Esophagus muscularis mucosa (tissue), 4 donors: ENCODE results near the gene CYP4A11. TPM values are rescaled to one million over a fixed set of nuclear protein-coding genes. Genes with fewer than 3 reads are reported as not detected.
"Not testable (repeated sequence)": the region's sequence is repeated elsewhere in the genome, so short reads cannot be mapped to it uniquely, and the experiment has no call there.

Experiments used
- DNase-seq: peaks from one replicate; pipeline ENCODE4 v3.0.0-alpha.2; 2017; ENCODE audit errors: extremely low spot score
- H3K27ac ChIP-seq, 4 donors: fragments of 200-600 bp; sonication (generic); replicated peaks in 1 of 4; 1 replicate in 3 of 4; 2 replicates in 1 of 4; pipeline ENCODE4 v1.5.1; 2016 to 2019; ENCODE audit warnings: mild to moderate bottlenecking in 1 of 4
- H3K27me3 ChIP-seq, 4 donors: fragments of 200-600 bp; sonication (generic); one replicate each; pipeline versions ENCODE4 v1.5.1 to v1.6.0; 2016 to 2019
- H3K36me3 ChIP-seq, 4 donors: fragments of 200-600 bp; sonication (generic); one replicate each; pipeline ENCODE4 v1.5.1; 2016 to 2019
- H3K4me1 ChIP-seq, 4 donors: fragments of 200-600 bp; sonication (generic); one replicate each; pipeline ENCODE4 v1.5.1; 2016 to 2019
- H3K4me3 ChIP-seq, 4 donors: fragments of 200-600 bp; sonication (generic); 1 replicate in 2 of 4; 2 replicates in 2 of 4; pipeline ENCODE4 v1.5.1; 2016 to 2019; ENCODE audit warnings: mild to moderate bottlenecking in 4 of 4, moderate library complexity in 1 of 4
- H3K9me3 ChIP-seq, 4 donors: fragments of 200-600 bp; sonication (generic); 1 replicate in 3 of 4; 2 replicates in 1 of 4; pipeline ENCODE4 v1.5.1; 2016 to 2019
- EP300 ChIP-seq: sonication (generic); formaldehyde crosslinking; IDR thresholded peaks from one replicate; pipeline ENCODE4 v1.6.1; 2017; ENCODE audit warnings: antibody characterized with exemption
- POLR2A ChIP-seq: fragments of 450-650 bp; IDR thresholded peaks from one replicate; pipeline ENCODE4 v1.6.1; 2017; ENCODE audit warnings: antibody characterized with exemption, moderate library complexity, mild to moderate bottlenecking, low read depth
- POLR2AphosphoS5 ChIP-seq, 2 donors: sonication (generic); formaldehyde crosslinking; IDR thresholded peaks; one replicate each; pipeline ENCODE4 v1.6.1; 2017; ENCODE audit warnings: antibody characterized with exemption in 2 of 2
- WGBS: methylation state at CpG from one replicate; pipeline ENCODE4 v1.1.5; 2018; 5-methylcytosine and 5-hydroxymethylcytosine counted together
- intact Hi-C: fragments of 100-400 bp; cut with DNase I; formaldehyde crosslinking; loops from one replicate; pipeline ENCODE4 v1.15.1; 2023
- total RNA-seq, 4 donors: library from RNA; depleted of rRNA; stranded (reverse); fragments of >200 nt; gene quantifications; one replicate each; pipeline versions ENCODE4 v1.1.0 to v1.2.1, GENCODE V29; 2016
- TF ChIP-seq, protein P1 (sequence below), 3 experiments: fragments of 200-600 bp in 2 of 3; fragments of 450-650 bp in 1 of 3; sonication (generic) in 2 of 3; IDR thresholded peaks; one replicate each; pipeline ENCODE4 v1.5.1; 2017 to 2019; ENCODE audit warnings: antibody characterized with exemption in 3 of 3, mild to moderate bottlenecking in 2 of 3, moderate library complexity in 1 of 3

Gene CYP4A11
- total RNA-seq, 4 donors from 2014 or later = not detected

- no peak overlapping the region for H3K27ac ChIP-seq
- peaks cover 0 to 3% (median 0%) of the 10 kb centered on the region in 4 donors for H3K27me3 ChIP-seq
- H3K36me3 ChIP-seq = no peaks in the 10 kb centered on the region
- WGBS = 77% methylated on average over 2 of the region's 2 CpGs
- peaks cover 0 to 13% (median 0%) of the 10 kb centered on the region in 4 donors for H3K9me3 ChIP-seq
- DNase-seq = no peak
- intact Hi-C loops = no loop called here
- no peak for TF ChIP-seq EP300
- TF ChIP-seq, protein P1, sequence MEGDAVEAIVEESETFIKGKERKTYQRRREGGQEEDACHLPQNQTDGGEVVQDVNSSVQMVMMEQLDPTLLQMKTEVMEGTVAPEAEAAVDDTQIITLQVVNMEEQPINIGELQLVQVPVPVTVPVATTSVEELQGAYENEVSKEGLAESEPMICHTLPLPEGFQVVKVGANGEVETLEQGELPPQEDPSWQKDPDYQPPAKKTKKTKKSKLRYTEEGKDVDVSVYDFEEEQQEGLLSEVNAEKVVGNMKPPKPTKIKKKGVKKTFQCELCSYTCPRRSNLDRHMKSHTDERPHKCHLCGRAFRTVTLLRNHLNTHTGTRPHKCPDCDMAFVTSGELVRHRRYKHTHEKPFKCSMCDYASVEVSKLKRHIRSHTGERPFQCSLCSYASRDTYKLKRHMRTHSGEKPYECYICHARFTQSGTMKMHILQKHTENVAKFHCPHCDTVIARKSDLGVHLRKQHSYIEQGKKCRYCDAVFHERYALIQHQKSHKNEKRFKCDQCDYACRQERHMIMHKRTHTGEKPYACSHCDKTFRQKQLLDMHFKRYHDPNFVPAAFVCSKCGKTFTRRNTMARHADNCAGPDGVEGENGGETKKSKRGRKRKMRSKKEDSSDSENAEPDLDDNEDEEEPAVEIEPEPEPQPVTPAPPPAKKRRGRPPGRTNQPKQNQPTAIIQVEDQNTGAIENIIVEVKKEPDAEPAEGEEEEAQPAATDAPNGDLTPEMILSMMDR (IDR thresholded peaks at IDR 0.05) = no peak
- no peak for TF ChIP-seq POLR2A
- TF ChIP-seq POLR2AphosphoS5 (IDR thresholded peaks at IDR 0.05) = no peak
- no peaks in the 10 kb centered on the region for H3K4me1 ChIP-seq
- H3K4me3 ChIP-seq = no peak overlapping the region
Measured at GRCh38 chr1:46961066-46961758, 19.9 kb upstream of the CYP4A11 start.

DNA sequence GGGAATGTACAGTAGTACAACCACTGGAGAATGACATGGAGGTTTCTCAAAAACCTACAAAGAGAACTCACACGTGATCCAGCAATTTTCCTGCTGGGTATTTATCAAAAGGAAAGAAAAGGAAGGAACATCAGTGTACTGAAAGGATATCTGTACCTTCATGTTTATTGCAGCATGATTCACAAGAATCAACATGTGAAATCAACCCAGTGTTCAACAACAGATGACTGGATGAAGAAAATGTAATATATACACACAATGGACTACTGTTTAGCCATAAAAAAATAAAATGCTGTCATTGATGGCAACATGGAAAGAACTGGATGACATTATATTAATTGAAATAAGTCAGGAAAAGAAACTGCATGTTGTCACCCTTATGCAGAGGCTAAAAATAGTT, 19.0 kb upstream of the CYP4A11 start:
- TF ChIP-seq EP300 = no peak
- TF ChIP-seq, protein P1 (IDR thresholded peaks at IDR 0.05) = no peak
- no peak for TF ChIP-seq POLR2A
- no peak for TF ChIP-seq POLR2AphosphoS5 (IDR thresholded peaks at IDR 0.05)
- no peaks in the 10 kb centered on the region for H3K4me1 ChIP-seq
- peaks cover 0 to 4% (median 0%) of the 10 kb centered on the region in 4 donors for H3K27me3 ChIP-seq
- DNase-seq = no peak
- intact Hi-C loops = no loop called here
- 24% methylated on average over 1 of the region's 1 CpG for WGBS
- no peaks in the 10 kb centered on the region for H3K36me3 ChIP-seq
- no peak overlapping the region for H3K4me3 ChIP-seq
- H3K27ac ChIP-seq = no peak overlapping the region
- H3K9me3 ChIP-seq = peaks cover 0 to 10% (median 0%) of the 10 kb centered on the region in 4 donors

DNA sequence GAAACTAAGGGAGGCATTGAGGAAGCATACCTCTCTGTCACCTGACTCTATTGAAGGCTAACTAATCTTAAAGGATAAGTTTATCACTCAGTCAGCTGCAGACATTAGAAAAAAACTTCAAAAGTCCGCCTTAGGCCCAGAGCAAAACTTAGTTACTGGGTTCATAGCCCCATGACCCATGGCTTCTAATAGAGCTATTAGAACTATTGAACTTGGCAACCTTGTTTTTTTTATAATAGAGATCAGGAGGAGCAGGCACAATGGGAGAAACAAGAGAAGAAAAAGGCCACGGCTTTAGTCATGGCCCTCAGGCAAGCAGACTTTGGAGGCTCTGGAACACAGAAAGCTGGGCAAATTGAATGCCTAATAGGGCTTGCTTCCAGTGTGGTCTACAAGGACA, 13.8 kb upstream of the CYP4A11 start:
- H3K36me3 ChIP-seq, H3K4me3 ChIP-seq, H3K27ac ChIP-seq, H3K4me1 ChIP-seq, intact Hi-C loops, H3K27me3 ChIP-seq, DNase-seq: not testable (repeated sequence)
- peaks cover 0 to 10% (median 4%) of the 10 kb centered on the region in 4 donors for H3K9me3 ChIP-seq
- WGBS = 83% methylated on average over 2 of the region's 2 CpGs

GRCh38 chr1:46953847-46954246, 12.6 kb upstream of the CYP4A11 start:
- H3K27ac ChIP-seq, intact Hi-C loops, H3K4me3 ChIP-seq, DNase-seq, H3K36me3 ChIP-seq, H3K27me3 ChIP-seq, H3K4me1 ChIP-seq: not testable (repeated sequence)
- WGBS = 54% methylated on average over 2 of the region's 2 CpGs
- H3K9me3 ChIP-seq = peaks cover 0 to 10% (median 4%) of the 10 kb centered on the region in 4 donors

DNA sequence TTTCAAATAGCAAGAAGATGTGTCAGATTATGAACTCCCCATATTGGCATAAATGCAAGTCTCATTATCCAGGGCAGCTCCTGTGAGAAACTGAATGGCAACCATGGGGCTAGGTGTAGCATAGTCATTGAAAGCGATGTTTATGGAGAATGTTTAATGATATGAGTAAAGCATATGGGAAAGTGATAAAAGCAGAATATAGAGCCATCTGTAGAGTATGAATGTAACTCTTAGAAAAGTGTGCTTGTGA, 8.1 kb upstream of the CYP4A11 start:
- WGBS = 100% methylated on average over 1 of the region's 1 CpG
- intact Hi-C loops = not testable (repeated sequence)

DNA sequence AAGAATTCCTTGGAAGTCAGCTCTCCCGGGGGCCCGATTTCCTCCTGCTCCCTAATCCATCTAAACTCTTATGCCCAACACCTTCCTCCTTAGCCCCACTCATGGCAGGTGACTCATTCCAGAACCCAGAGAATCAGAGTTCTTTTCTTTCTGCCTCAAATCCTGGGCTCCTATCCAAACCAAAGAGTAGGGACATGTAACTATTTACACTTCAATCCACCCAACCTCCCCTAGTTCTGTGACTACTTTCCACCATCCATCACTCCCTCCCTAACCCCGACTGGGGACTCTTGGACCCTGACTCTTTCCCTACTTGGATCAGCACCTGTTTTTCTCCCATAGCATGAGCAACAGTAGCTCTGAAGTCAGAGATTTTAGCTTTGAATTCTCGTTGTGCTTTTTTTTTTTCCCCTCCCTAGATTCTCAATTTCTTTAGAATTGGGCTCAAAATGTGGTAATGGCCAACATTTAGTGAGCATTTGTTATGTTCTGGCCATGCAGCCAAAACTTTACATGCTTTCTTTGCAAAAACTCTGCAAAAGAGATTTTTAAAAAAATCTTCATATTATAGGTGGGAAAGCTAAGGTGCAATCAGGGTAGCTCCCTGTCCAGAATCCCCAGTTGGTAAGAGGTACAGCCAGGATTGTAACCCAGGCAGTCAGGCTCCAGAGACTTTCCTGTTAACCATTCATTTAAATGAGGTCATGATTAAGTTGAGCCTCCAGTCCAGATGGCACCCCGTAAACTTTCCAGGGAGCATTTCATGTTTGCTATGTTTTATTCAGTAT, 7.5 kb upstream of the CYP4A11 start:
- Histone ChIP-seq H3K36me3 (no peaks in the 10 kb centered on the region), H3K4me3 (no peak overlapping the region), H3K27me3 (no peaks in the 10 kb centered on the region), H3K27ac (no peak overlapping the region), H3K9me3 (peaks cover 0 to 8% (median 2%) of the 10 kb centered on the region in 4 donors), H3K4me1 (no peaks in the 10 kb centered on the region)
- no peak for DNase-seq
- TF ChIP-seq POLR2A (no peak), POLR2AphosphoS5 (IDR thresholded peaks at IDR 0.05) (no peak)
- intact Hi-C loops = no loop called here
- 58% methylated on average over 4 of the region's 5 CpGs for WGBS

More for the DNA sequence above, 8.1 kb upstream of the CYP4A11 start:
- H3K4me1 ChIP-seq, H3K27ac ChIP-seq, DNase-seq, H3K4me3 ChIP-seq, H3K9me3 ChIP-seq, H3K27me3 ChIP-seq, H3K36me3 ChIP-seq: not testable (repeated sequence)

GRCh38 chr1:46947706-46948105, 6.4 kb upstream of the CYP4A11 start:
- DNase-seq, H3K9me3 ChIP-seq, H3K27me3 ChIP-seq, H3K4me1 ChIP-seq, H3K27ac ChIP-seq, intact Hi-C loops, H3K4me3 ChIP-seq, H3K36me3 ChIP-seq: not testable (repeated sequence)
- 0% methylated on average over 1 of the region's 2 CpGs for WGBS
